A204.1 (cell line): ENCODE results near the gene P2RX5.

Experiments used
- FAIRE-seq: peaks from 2 replicates; lab custom pipeline; 2012; peaks lifted over from hg19 to GRCh38; lab: Jason Lieb, UNC

P2RX5 gene

GRCh38 chr17:3681057-3681456 lies 14.9 kb downstream of the P2RX5 start:
- FAIRE-seq, result no peak

- no peak for FAIRE-seq
These were observed 16.3 kb downstream of the P2RX5 start for GRCh38 chr17:3679531-3680126.

- no peak for FAIRE-seq
These were observed 17.0 kb downstream of the P2RX5 start for GRCh38 chr17:3678821-3679530.

GRCh38 chr17:3678095-3678820 lies 17.7 kb downstream of the P2RX5 start:
- FAIRE-seq, result no peak

GRCh38 chr17:3675886-3676285 lies 20.1 kb downstream of the P2RX5 start:
- no peak for FAIRE-seq

- no peak for FAIRE-seq
These were observed 23.4 kb downstream of the P2RX5 start for GRCh38 chr17:3672571-3672970.

GRCh38 chr17:3669548-3669947 lies 26.4 kb downstream of the P2RX5 start:
- FAIRE-seq, result no peak

- no peak for FAIRE-seq
These were observed 26.9 kb downstream of the P2RX5 start for GRCh38 chr17:3669085-3669347.

GRCh38 chr17:3668279-3669084 lies 27.5 kb downstream of the P2RX5 start, which contains the start of the genes EMC6 and TAX1BP3:
Gene EMC6 (plus strand): TSS chr17:3668812. CDS start chr17:3669147, 335 bp downstream.
Gene TAX1BP3 (minus strand): TSS chr17:3668578. CDS start chr17:3668526, 52 bp downstream.
- FAIRE-seq, result peak; percentile 91

GRCh38 chr17:3667366-3668278 lies 28.3 kb downstream of the P2RX5 start:
- FAIRE-seq, result no peak

- FAIRE-seq, result no peak
These were observed 29.4 kb downstream of the P2RX5 start for GRCh38 chr17:3666516-3666915.

- no peak for FAIRE-seq
These were observed 30.1 kb downstream of the P2RX5 start for GRCh38 chr17:3665834-3666233.

GRCh38 chr17:3663102-3664011 lies 32.6 kb downstream of the P2RX5 start:
- FAIRE-seq, result no peak

GRCh38 chr17:3660311-3660891 lies 35.6 kb downstream of the P2RX5 start:
- FAIRE-seq, result no peak

- FAIRE-seq, result no peak
These were observed 36.3 kb downstream of the P2RX5 start for GRCh38 chr17:3659541-3660111.

- no peak for FAIRE-seq
These were observed 37.0 kb downstream of the P2RX5 start for GRCh38 chr17:3658784-3659449.

- no peak for FAIRE-seq
These were observed 37.8 kb downstream of the P2RX5 start for GRCh38 chr17:3657874-3658783.

- FAIRE-seq, result no peak
These were observed 38.4 kb downstream of the P2RX5 start for GRCh38 chr17:3657588-3657869.
